ENCODE measurements around the gene LMCD1. TPM values are rescaled to one million over a fixed set of nuclear protein-coding genes. Genes with fewer than 3 reads are reported as not detected.

LMCD1 gene
- total RNA-seq, 2 experiments from 2014 or later = 0.47 TPM; not detected in 1

DNA sequence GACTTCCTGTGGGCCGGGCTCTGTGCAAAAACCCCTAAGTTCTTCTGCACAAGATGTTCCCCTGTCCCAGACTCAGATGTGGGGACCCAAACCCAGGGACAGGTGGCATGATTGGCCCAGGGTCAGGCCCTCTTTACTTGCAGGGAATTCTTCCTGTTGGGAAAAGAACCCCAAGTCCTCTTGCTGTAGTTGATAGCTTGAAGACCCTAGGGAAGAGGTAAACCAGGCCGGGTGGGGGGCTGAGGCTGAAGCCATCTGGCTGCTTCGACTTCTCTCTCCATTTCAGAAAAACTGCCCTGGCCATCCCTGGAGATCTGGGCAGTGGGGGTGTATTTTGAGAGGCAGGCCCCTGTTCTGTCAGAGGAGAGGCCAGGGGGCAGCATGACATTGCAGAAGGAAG is 119.5 kb downstream of the LMCD1 start:
- no peak for TF ChIP-seq EZH2phosphoT487 (IDR thresholded peaks at IDR 0.05; ENCODE audit: borderline replicate concordance, low read depth, low read length)
- TF ChIP-seq, protein P1, sequence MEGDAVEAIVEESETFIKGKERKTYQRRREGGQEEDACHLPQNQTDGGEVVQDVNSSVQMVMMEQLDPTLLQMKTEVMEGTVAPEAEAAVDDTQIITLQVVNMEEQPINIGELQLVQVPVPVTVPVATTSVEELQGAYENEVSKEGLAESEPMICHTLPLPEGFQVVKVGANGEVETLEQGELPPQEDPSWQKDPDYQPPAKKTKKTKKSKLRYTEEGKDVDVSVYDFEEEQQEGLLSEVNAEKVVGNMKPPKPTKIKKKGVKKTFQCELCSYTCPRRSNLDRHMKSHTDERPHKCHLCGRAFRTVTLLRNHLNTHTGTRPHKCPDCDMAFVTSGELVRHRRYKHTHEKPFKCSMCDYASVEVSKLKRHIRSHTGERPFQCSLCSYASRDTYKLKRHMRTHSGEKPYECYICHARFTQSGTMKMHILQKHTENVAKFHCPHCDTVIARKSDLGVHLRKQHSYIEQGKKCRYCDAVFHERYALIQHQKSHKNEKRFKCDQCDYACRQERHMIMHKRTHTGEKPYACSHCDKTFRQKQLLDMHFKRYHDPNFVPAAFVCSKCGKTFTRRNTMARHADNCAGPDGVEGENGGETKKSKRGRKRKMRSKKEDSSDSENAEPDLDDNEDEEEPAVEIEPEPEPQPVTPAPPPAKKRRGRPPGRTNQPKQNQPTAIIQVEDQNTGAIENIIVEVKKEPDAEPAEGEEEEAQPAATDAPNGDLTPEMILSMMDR (conservative IDR thresholded peaks at IDR 0.05; ENCODE audit: low read length) = no peak
- Histone ChIP-seq H3K36me3 (ENCODE audit: insufficient read depth, low read length) (no peaks in the 10 kb centered on the region), H3K4me3 (ENCODE audit: low read depth, low read length, poor library complexity, severe bottlenecking) (no peak overlapping the region), H2AFZ (ENCODE audit: low read length) (no peak overlapping the region), H3K79me2 (ENCODE audit: insufficient read depth, low read depth, low read length) (no peaks in the 10 kb centered on the region), H3K9me2 (ENCODE audit: insufficient read depth, low read length) (no peaks in the 10 kb centered on the region), H3K9me3 (ENCODE audit: low read length) (no peaks in the 10 kb centered on the region), H4K20me1 (ENCODE audit: insufficient read depth, low read length) (no peaks in the 10 kb centered on the region), H3K27ac (ENCODE audit: low read depth, low read length, poor library complexity, severe bottlenecking) (no peak overlapping the region), H3K4me2 (ENCODE audit: low read length) (no peak overlapping the region), H3K4me1 (ENCODE audit: insufficient read depth, low read length, poor library complexity, severe bottlenecking) (no peaks in the 10 kb centered on the region)
- no TSS peak for BruUV-seq (replicated peaks)
- DNase-seq (ENCODE audit: low spot score) = no peak
- intact Hi-C loops (cut with micrococcal nuclease; ENCODE audit: unreplicated experiment) = no loop called here
- ChIA-PET CTCF (ENCODE audit: unreplicated experiment) (no interaction called here), POLR2A (no interaction called here)

DNA sequence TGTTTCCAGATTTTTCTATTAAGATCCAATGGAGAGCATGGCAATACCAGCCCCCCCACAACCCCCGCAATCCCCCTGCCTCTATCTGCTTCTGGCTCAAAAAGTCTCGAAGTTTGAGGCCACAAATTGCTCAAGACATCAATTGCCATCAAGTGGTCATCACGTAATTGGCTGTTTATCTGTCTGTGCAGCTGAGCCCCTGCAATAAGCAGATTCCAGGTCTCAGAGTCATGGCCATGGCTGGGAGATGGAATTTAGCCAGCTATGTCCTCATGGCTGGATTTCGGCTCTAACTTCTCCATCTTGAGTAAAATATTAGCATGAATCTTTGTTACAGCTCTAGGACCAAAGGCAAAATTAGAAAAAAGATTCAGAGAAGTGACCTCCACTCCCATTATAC is 120.2 kb downstream of the LMCD1 start:
- Histone ChIP-seq H3K4me2 (ENCODE audit: low read length) (no peak overlapping the region), H3K36me3 (ENCODE audit: insufficient read depth, low read length) (no peaks in the 10 kb centered on the region), H3K4me1 (ENCODE audit: insufficient read depth, low read length, poor library complexity, severe bottlenecking) (no peaks in the 10 kb centered on the region), H3K27ac (ENCODE audit: low read depth, low read length, poor library complexity, severe bottlenecking) (no peak overlapping the region), H4K20me1 (ENCODE audit: insufficient read depth, low read length) (no peaks in the 10 kb centered on the region), H3K4me3 (ENCODE audit: low read depth, low read length, poor library complexity, severe bottlenecking) (no peak overlapping the region), H3K9me3 (ENCODE audit: low read length) (no peaks in the 10 kb centered on the region), H3K79me2 (ENCODE audit: insufficient read depth, low read depth, low read length) (no peaks in the 10 kb centered on the region), H2AFZ (ENCODE audit: low read length) (no peak overlapping the region), H3K9me2 (ENCODE audit: insufficient read depth, low read length) (no peaks in the 10 kb centered on the region)
- BruUV-seq (replicated peaks) = no TSS peak
- ChIA-PET POLR2A (no interaction called here), CTCF (ENCODE audit: unreplicated experiment) (no interaction called here)
- intact Hi-C loops (cut with micrococcal nuclease; ENCODE audit: unreplicated experiment) = loop anchor here (2.0 kb wide), 2 partner anchors 179 to 297 kb away; no protein-coding TSS in a partner anchor
- no peak for DNase-seq (ENCODE audit: low spot score)
- TF ChIP-seq, protein P1 (conservative IDR thresholded peaks at IDR 0.05; ENCODE audit: low read length) = no peak
- TF ChIP-seq EZH2phosphoT487 (IDR thresholded peaks at IDR 0.05; ENCODE audit: borderline replicate concordance, low read depth, low read length) = no peak

DNA sequence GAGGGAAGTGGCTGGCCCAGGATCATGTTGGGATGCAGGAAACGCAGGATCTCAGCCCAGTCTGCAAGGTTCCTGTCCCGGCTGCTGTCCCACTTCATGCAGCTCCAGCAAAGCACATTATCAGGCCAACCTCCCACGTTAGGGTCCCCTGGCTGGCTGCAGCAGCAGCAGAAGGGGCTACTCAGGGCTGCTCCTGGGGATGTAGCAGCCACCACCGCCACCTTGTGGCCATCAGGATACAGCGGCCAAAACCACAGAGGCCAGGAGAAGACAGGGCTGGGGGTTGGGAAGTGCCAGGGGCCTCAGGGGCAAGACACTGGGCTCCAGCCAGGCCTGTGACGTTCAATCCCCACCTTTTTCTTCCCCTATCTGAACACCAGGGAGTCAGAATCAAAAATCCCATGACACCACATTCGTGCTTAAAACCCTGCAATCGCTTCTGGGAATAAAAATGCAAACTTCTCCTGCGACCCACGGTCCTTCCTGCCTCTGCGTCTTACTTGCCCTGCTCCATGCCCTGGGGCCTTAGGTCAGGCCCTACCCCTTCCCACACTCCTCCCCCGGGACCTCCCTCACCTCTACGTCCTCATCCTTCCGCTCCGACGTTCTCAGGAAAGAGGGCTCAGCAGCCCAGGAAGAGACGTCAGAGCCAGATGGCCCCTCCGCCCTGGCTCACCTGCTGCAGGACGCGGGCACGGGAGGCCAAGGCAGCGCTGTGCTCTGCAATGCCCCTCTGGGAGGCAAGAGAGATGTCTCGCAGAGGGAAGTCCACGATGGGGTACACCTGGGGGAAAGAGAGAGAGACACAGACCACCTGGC is 121.5 kb downstream of the LMCD1 start:
- no peak overlapping the region for H3K4me3 ChIP-seq (ENCODE audit: low read depth, low read length, poor library complexity, severe bottlenecking)
- intact Hi-C loops (cut with micrococcal nuclease; ENCODE audit: unreplicated experiment) = loop anchor here (2.0 kb wide), 2 partner anchors 180 to 298 kb away; no protein-coding TSS in a partner anchor
- DNase-seq (ENCODE audit: low spot score) = peak; percentile 62
- H3K4me1 ChIP-seq (ENCODE audit: insufficient read depth, low read length, poor library complexity, severe bottlenecking) = no peaks in the 10 kb centered on the region
- POLR2A ChIA-PET = no interaction called here
- no peaks in the 10 kb centered on the region for H3K79me2 ChIP-seq (ENCODE audit: insufficient read depth, low read depth, low read length)
- no peaks in the 10 kb centered on the region for H3K9me3 ChIP-seq (ENCODE audit: low read length)
- no TSS peak for BruUV-seq (replicated peaks)
- TF ChIP-seq, protein P1 (conservative IDR thresholded peaks at IDR 0.05; ENCODE audit: low read length) = peak; percentile 88
- TF ChIP-seq EZH2phosphoT487 (IDR thresholded peaks at IDR 0.05; ENCODE audit: borderline replicate concordance, low read depth, low read length) = no peak
- CTCF ChIA-PET (ENCODE audit: unreplicated experiment) = no interaction called here
- H3K9me2 ChIP-seq (ENCODE audit: insufficient read depth, low read length) = no peaks in the 10 kb centered on the region
- H3K27ac ChIP-seq (ENCODE audit: low read depth, low read length, poor library complexity, severe bottlenecking) = no peak overlapping the region
- no peak overlapping the region for H3K4me2 ChIP-seq (ENCODE audit: low read length)
- no peaks in the 10 kb centered on the region for H3K36me3 ChIP-seq (ENCODE audit: insufficient read depth, low read length)
- H4K20me1 ChIP-seq (ENCODE audit: insufficient read depth, low read length) = no peaks in the 10 kb centered on the region
- no peak overlapping the region for H2AFZ ChIP-seq (ENCODE audit: low read length)
